Progenitor cell of endocrine pancreas (in vitro differentiated cells): ENCODE measurements around the gene RBM47. TPM values are rescaled to one million over a fixed set of nuclear protein-coding genes. Genes with fewer than 3 reads are reported as not detected.
"Not testable (repeated sequence)": the region's sequence is repeated elsewhere in the genome, so short reads cannot be mapped to it uniquely, and the experiment has no call there.

Source experiments
- DNase-seq: peaks from one replicate; pipeline ENCODE4 v3.0.0; 2021; ENCODE audit warnings: low spot score; ENCODE audit not compliant: unreplicated experiment
- H3K27ac Mint-ChIP-seq: 2 replicates; pipeline ENCODE4 v1.8.0; 2021; ENCODE audit warnings: mild to moderate bottlenecking, moderate library complexity, mixed read lengths
- H3K27me3 Mint-ChIP-seq: 2 replicates; pipeline ENCODE4 v1.8.0; 2021; ENCODE audit warnings: mixed read lengths
- H3K36me3 Mint-ChIP-seq: 2 replicates; pipeline ENCODE4 v1.8.0; 2022; ENCODE audit warnings: mixed read lengths; ENCODE audit not compliant: insufficient read depth
- H3K4me1 Mint-ChIP-seq: 2 replicates; pipeline ENCODE4 v1.8.0; 2021; ENCODE audit warnings: low read depth, mixed read lengths
- H3K4me3 Mint-ChIP-seq: 2 replicates; pipeline ENCODE4 v1.8.0; 2021; ENCODE audit warnings: low read depth, mild to moderate bottlenecking, moderate library complexity, mixed read lengths
- H3K9me3 Mint-ChIP-seq: 2 replicates; pipeline ENCODE4 v1.8.0; 2021; ENCODE audit warnings: low read depth, mixed read lengths
- total RNA-seq: library from RNA; stranded (reverse); gene quantifications from 2 replicates; pipeline ENCODE4 v1.2.1, GENCODE V29; 2021
- TF ChIP-seq, protein P1 (sequence below): fragments of 200-600 bp; sonication (generic); IDR thresholded peaks from one replicate; pipeline ENCODE4 v1.5.0; 2021; ENCODE audit warnings: antibody characterized with exemption, mild to moderate bottlenecking; ENCODE audit not compliant: unreplicated experiment

RBM47 gene
- total RNA-seq, 1 donor from 2014 or later = 64.8 TPM

DNA sequence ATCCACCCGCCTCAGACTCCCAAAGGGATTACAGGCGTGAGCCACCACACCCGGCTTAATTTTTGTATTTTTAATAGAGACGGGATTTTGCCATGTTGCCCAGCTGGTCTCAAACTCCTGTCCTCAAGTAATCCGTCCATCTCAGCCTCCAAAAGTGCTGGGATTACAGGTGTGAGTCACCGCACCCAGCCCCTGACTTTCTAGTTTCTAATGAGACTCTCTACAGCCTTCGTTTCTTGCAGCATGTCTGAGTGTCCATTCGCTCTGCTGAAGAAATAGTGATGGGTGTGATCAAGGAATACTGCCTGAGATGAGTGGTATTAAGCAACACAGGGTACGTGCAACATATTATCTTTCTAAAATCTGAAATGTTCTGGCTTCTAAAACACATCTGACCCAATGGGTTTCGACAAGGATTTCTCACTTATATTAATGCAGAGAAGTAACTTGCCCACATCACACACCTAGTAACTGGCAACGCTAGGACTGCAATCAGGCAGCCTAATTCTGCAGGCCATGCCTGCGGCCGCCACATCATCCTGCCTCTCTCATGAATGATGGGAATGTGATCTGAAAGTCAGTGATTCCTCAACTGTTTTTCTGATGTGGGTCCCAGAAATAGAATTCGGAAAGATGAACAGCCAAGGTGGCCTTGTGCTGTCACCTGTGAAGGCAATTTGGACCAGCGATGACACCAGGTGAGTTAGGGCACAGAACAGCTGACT lies 74.3 kb downstream of the RBM47 start:
- Mint-ChIP-seq H3K36me3 (no peaks in the 10 kb centered on the region), H3K4me1 (peaks cover 28% of the 10 kb centered on the region), H3K9me3 (no peaks in the 10 kb centered on the region), H3K27ac (no peak overlapping the region), H3K27me3 (no peaks in the 10 kb centered on the region), H3K4me3 (no peak overlapping the region)
- no peak for DNase-seq
- TF ChIP-seq, protein P1, sequence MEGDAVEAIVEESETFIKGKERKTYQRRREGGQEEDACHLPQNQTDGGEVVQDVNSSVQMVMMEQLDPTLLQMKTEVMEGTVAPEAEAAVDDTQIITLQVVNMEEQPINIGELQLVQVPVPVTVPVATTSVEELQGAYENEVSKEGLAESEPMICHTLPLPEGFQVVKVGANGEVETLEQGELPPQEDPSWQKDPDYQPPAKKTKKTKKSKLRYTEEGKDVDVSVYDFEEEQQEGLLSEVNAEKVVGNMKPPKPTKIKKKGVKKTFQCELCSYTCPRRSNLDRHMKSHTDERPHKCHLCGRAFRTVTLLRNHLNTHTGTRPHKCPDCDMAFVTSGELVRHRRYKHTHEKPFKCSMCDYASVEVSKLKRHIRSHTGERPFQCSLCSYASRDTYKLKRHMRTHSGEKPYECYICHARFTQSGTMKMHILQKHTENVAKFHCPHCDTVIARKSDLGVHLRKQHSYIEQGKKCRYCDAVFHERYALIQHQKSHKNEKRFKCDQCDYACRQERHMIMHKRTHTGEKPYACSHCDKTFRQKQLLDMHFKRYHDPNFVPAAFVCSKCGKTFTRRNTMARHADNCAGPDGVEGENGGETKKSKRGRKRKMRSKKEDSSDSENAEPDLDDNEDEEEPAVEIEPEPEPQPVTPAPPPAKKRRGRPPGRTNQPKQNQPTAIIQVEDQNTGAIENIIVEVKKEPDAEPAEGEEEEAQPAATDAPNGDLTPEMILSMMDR = no peak

DNA sequence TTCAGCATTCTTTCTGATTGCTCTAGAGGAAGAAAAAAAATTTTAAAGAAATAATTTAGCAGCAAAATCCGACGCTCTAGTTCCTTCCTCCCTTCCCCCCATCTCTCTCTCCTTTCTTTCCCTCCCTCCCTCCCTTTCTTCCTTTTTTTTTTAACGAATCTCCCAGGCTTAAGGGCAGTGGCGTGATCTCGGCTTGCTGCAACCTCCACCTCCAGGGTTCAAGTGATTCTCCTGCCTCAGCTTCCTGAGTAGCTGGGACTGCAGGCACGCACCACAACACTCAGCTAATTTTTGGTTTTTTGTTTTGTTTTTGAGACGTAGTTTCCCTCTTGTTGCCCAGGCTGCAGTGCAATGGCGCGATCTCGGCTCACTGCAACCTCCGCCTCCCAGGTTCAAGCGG lies 75.0 kb downstream of the RBM47 start:
- Mint-ChIP-seq H3K4me1 (peaks cover 23% of the 10 kb centered on the region), H3K27ac (peak overlapping the region; percentile 37)
- not testable (repeated sequence) for H3K27me3 Mint-ChIP-seq, DNase-seq, H3K4me3 Mint-ChIP-seq, H3K36me3 Mint-ChIP-seq, H3K9me3 Mint-ChIP-seq

DNA sequence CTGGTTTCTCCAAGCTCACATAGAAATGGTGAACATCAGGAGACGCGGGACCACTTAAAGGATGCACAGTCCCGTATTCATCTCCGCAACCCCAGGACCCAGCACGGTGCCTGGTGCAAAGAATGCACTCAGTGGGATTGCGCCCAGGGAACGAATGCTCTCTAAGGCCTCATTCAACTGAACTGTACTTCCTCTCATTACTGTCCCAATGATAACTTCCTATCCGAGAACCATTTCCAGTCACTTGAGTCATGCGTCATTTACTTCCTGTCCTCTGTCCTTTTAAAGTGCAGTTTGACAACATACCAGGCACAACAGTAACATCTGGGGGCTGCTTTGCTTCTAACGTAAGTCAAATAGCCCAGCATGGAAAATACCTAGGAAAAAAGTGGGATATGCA lies 75.7 kb downstream of the RBM47 start:
- TF ChIP-seq, protein P1 = no peak
- Mint-ChIP-seq H3K9me3 (no peaks in the 10 kb centered on the region), H3K36me3 (no peaks in the 10 kb centered on the region), H3K4me3 (no peak overlapping the region), H3K4me1 (peaks cover 19% of the 10 kb centered on the region), H3K27me3 (no peaks in the 10 kb centered on the region), H3K27ac (no peak overlapping the region)
- DNase-seq = no peak

DNA sequence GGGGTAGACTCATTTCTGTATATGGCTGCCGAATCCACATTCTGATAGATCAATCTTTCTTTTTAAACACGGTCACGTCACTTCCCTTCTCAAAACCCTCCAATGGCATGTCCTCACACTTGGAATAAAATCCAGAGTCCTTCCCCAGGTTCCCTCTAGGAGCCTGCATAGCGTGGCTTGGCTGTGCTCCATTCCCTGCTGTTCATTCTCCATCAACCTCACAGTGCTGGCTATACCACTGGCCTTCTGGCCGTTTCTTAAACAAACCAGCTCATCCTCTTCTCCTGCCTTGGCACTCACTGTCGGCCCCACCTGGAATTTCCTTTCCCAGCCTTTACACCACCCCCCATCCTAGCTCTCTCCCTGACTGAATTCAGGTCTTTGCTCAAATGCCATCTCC lies 77.1 kb downstream of the RBM47 start:
- no peaks in the 10 kb centered on the region for H3K9me3 Mint-ChIP-seq
- no peak for DNase-seq
- peak overlapping the region; percentile 40 for H3K27ac Mint-ChIP-seq

DNA sequence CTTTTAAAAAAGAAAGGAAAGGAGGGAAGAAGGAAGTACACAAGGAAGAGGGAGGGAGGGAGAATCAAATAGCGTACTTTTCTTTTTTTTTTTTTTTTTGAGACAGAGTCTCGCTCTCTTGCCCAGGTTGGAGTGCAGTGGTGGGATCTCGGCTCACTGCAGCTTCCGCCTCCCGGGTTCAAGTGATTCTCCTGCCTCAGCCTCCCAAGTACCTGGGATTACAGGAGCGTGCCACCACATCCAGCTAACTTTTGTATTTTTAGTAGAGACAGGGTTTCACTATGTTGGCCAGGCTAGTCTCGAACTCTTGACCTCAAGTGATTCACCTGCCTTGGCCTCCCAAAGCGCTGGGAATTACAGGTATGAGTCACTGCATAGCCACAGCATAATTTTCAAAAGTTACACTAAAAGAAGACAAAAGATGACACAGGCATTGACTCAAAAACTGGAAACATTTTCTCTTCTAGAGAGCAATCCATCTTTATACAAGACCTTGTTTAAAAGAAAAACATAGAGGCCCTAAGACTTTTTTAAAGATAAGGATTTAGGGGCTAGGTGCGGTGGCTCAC lies 78.0 kb downstream of the RBM47 start:
- not testable (repeated sequence) for H3K9me3 Mint-ChIP-seq, H3K27me3 Mint-ChIP-seq, H3K36me3 Mint-ChIP-seq, DNase-seq, H3K4me3 Mint-ChIP-seq
- Mint-ChIP-seq H3K27ac (peak overlapping the region; percentile 90), H3K4me1 (peaks cover 26% of the 10 kb centered on the region)

More for the DNA sequence above, 77.1 kb downstream of the RBM47 start:
- peaks cover 22% of the 10 kb centered on the region for H3K4me1 Mint-ChIP-seq
- H3K4me3 Mint-ChIP-seq = no peak overlapping the region
- peaks cover 1% of the 10 kb centered on the region for H3K36me3 Mint-ChIP-seq
- no peaks in the 10 kb centered on the region for H3K27me3 Mint-ChIP-seq
- TF ChIP-seq, protein P1 = no peak

DNA sequence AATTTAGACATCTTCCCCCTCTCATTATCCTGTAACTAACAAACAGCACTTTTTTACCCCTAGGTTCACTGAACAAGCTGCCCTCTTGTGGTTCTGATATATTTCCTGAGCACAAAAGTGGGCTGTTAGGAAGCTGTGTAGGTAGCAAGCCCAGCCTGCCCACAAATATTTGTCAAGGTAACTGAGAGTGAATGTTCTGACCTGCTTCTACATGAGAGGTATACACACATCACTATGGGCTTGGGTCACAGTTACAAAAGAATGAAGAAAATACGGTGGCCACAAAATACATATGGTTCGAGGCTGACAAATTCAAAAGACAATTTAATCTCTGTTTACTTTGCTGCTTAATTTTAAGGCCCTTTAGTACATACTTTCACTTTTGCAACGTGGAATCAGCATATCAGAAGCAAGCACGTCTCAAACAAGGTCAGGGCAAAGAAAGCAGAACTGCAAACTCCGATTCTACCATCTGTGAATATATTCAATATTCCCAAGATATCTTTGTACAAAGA lies 78.7 kb downstream of the RBM47 start:
- TF ChIP-seq, protein P1 = peak; percentile 48
- peak overlapping the region; percentile 90 for H3K27ac Mint-ChIP-seq
- DNase-seq = no peak
- peaks cover 33% of the 10 kb centered on the region for H3K4me1 Mint-ChIP-seq
- no peak overlapping the region for H3K4me3 Mint-ChIP-seq
- peaks cover 3% of the 10 kb centered on the region for H3K36me3 Mint-ChIP-seq
- H3K9me3 Mint-ChIP-seq = no peaks in the 10 kb centered on the region
- H3K27me3 Mint-ChIP-seq = no peaks in the 10 kb centered on the region
